Prostate gland (tissue), 2 donors: ENCODE data around the gene DOCK2.

Experiments
- POLR2A ChIP-seq: fragments of 450-650 bp; IDR thresholded peaks from one replicate; pipeline ENCODE4 v1.6.1; 2016; ENCODE audit warnings: antibody characterized with exemption, mild to moderate bottlenecking
- TF ChIP-seq, protein P1 (sequence below), 4 experiments: fragments of 200-600 bp in 2 of 4; fragments of 450-650 bp in 2 of 4; sonication (generic) in 2 of 4; IDR thresholded peaks; 1 replicate in 3 of 4; 2 replicates in 1 of 4; pipeline ENCODE4 v1.5.1; 2016 to 2019; ENCODE audit warnings: antibody characterized with exemption in 4 of 4, mild to moderate bottlenecking in 2 of 4, moderate library complexity in 2 of 4

DNA sequence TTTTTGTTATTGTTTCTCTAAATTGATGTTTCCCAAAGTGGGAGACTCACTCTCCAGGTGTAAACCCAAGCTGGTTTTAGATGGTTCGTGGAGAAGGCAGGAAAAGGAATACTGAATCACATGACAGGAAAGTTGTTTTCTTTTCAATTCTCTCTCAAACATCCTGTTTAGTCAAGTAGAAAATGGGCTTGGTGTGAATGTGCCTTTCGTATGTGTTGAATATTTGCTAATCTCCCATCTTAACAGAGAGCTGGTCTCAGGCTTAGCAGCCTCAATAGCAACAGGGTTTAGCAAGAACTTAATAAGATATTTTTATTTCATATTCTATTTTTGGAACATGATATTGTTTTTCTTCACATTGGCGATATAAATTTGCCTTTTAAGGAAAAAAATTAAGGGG lies 223.5 kb downstream of the DOCK2 start:
- TF ChIP-seq, protein P1, sequence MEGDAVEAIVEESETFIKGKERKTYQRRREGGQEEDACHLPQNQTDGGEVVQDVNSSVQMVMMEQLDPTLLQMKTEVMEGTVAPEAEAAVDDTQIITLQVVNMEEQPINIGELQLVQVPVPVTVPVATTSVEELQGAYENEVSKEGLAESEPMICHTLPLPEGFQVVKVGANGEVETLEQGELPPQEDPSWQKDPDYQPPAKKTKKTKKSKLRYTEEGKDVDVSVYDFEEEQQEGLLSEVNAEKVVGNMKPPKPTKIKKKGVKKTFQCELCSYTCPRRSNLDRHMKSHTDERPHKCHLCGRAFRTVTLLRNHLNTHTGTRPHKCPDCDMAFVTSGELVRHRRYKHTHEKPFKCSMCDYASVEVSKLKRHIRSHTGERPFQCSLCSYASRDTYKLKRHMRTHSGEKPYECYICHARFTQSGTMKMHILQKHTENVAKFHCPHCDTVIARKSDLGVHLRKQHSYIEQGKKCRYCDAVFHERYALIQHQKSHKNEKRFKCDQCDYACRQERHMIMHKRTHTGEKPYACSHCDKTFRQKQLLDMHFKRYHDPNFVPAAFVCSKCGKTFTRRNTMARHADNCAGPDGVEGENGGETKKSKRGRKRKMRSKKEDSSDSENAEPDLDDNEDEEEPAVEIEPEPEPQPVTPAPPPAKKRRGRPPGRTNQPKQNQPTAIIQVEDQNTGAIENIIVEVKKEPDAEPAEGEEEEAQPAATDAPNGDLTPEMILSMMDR (IDR thresholded peaks at IDR 0.05) = no peak
- no peak for TF ChIP-seq POLR2A
